HG03064 (cell line): ENCODE results near the gene CCN2.

ENCODE experiments used
- ATAC-seq: cut with Tn5 transposase; IDR thresholded peaks from one replicate; pipeline ENCODE4 v1.9.1; 2021; ENCODE audit warnings: low read depth; ENCODE audit not compliant: unreplicated experiment

The CCN2 gene, protein sequence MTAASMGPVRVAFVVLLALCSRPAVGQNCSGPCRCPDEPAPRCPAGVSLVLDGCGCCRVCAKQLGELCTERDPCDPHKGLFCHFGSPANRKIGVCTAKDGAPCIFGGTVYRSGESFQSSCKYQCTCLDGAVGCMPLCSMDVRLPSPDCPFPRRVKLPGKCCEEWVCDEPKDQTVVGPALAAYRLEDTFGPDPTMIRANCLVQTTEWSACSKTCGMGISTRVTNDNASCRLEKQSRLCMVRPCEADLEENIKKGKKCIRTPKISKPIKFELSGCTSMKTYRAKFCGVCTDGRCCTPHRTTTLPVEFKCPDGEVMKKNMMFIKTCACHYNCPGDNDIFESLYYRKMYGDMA

GRCh38 chr6:131950767-131951575 lies at the start of gene CCN2:
CCN2 (minus strand) TSS chr6:131951372; CDS start chr6:131951172, 200 bp downstream.
- ATAC-seq: no peak

DNA sequence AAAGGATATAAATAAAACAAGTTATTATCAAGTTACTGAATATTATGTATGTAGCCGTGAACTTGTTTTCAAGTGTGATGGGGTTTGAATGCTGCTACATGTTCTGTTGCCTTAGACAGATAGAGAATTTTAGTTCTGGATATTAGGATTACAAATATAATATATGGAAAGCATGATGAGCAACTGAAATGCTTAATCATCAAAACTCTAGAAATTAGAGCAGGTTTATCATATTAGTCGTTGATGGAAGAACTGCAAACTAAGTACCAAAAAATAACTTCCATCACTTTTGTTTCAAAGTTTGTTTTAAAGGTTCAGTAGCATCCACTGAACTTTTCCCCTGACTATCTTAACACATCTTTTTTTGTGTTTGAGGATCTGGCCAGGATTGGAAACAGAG lies 49.1 kb upstream of the CCN2 start:
- ATAC-seq: no peak

DNA sequence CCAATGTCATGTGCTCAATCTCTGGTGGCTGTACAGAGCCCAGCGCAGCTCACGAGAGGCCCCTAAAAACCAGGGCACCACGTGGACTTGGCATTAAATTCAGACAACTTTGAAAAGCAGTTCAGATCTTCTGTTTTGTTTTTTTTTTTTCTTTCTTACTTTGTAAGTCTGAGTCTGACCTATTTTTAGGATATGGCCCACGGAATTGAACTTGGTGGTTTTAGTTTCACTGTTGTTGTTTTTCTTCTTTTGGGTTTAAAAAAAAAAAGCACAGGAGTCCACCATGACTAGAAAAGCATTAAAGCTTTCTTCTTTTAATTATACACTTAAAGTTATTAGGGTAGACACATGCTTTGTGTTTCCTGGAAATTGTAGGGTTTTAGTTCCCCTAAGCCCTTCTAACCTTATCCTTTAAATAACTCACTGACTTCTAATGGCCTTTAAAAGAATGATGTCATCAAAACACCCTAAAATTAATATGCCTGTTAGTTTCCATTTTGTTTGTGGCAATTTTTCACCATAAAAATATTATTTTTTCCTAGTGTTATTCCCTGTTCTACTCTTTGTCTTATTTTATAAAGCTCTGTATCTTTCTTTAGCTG lies 48.5 kb upstream of the CCN2 start:
- ATAC-seq: no peak

GRCh38 chr6:131998255-131998982 lies 47.2 kb upstream of the CCN2 start:
- ATAC-seq: no peak

DNA sequence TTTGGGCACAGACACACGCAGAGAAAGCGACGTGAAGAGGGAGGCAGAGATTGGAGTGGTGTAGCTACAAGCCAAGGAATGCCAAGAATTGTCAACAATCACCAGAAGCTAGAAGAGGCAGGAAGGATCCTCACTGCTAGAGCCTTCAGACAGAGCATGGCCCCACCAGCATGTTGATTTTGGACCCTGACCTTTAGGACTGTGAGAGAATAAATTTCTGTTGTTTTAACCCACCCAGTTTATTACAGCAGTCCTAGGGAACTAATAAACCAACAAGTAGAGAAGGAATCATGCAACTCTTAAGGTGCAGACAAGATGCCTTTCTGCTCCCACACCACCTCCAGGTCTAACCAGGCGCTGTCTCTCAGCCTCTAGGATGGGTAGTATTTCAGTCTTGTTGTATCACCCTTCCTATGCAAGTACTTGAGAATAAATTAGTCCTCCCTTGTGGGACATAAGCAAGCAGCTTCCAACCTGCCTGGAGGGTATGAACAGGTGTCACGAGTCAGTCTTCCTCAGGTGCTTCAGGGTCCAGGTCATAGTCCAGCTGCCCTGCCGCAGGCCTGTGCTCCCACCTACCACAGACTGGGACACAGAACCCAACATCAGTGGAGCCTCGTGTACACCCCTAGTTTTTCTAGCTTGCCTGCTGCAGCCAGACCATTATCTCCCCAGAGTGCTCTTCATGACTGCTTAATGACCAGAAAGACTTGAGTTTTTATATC lies 46.4 kb upstream of the CCN2 start:
- ATAC-seq: no peak

- ATAC-seq: no peak
Observed at GRCh38 chr6:131995917-131996316, 44.7 kb upstream of the CCN2 start.

DNA sequence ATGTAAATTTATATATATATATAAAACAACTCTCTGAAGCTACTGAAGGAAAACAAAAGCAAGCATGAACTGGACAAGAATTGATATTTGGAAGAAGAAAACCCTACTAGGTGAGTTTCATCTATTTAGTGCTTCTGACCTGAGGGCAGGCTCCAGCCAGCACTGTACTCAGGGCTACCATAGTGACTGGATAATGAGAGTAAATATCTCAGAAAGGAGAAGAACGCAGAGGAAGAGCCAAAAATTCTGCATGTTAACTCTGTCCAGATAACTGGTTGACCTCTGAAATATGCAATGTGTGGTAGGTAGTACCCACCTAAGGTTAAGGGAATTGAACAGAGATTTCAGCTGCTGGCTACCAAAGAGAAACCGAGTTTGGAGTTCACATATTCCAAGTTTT lies 41.4 kb upstream of the CCN2 start:
- ATAC-seq: no peak

GRCh38 chr6:131989036-131989435 lies 37.9 kb upstream of the CCN2 start:
- no peak for ATAC-seq

DNA sequence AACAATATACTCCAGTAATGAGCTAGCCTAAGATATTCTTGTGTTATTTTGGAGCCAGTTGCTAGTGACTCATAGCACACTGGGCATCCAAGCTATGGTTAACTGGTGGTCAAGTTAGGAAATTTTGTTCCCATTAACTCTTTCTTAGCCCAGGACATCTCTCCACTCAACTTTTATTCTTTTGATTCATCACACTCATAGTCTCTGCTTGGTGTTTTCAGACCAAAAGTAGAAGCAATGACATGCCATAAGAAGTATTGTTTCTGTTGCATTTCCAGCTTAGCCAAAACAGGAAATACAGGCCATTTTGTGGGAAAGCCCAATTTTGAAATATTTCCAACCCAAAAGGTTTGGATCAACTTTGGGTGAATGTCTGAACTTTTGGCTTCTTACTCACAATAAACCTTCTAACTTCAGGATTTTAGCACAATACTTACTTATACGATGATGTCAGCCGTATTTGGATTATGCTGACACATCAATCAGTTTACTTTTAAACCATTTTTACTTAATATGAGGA lies 31.6 kb upstream of the CCN2 start:
- ATAC-seq: no peak

DNA sequence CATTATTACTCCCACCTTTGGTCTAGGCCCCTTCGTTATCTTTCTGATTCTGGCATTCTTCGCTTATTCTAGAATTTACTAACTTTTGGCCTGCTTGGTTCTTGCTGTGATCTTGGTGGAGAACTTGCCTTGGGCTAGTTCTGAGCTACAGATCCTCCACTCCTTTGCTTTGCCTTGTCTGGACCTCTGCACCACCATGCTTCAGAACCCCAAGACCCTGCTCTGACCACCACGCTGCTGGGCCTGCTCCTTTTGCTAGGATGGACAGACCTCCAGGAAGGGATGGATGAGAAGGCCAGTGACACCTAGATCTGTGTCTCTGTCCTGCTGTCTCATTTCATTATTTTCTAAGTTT lies 30.4 kb upstream of the CCN2 start:
- ATAC-seq: no peak

- ATAC-seq: no peak
Observed at GRCh38 chr6:131980791-131981623, 29.8 kb upstream of the CCN2 start.

- no peak for ATAC-seq
Observed at GRCh38 chr6:131980338-131980790, 29.2 kb upstream of the CCN2 start.

DNA sequence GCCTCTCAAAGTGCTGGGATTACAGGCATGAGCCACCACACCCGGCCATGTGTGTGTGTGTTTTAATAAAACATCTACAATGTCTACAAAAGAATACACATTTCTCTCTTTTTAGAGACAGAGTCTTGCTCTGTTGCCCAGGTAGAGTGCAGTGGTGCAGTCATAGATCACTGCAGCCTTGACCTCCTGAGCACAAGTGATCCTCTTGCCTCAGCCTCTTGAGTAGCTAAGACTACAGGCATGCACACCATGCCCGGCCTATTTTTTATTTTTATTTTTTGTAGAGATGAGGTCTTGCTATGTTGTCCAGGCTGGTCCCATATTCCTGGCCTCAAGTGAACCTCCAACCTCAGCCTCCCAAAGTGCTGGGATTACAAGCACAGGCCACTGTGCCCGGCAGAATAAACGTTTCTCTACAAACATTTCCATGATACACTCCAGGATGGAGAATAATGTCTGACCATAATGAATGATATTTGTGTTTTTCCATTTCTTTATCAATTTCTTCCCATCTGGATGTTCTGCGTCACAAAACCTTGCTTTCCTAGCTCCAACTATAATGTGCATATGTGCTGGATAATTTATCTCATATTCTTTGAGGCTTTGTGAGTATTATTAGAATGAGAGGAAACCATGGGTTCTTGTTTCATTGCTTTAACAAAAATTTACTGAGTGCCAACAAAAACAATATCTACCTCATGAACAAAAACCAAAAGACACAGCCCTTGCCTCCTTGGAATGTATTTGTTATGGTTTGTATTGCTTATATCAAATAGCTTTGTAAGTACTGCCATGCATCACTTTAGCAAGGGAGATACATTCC lies 28.6 kb upstream of the CCN2 start:
- ATAC-seq: no peak

DNA sequence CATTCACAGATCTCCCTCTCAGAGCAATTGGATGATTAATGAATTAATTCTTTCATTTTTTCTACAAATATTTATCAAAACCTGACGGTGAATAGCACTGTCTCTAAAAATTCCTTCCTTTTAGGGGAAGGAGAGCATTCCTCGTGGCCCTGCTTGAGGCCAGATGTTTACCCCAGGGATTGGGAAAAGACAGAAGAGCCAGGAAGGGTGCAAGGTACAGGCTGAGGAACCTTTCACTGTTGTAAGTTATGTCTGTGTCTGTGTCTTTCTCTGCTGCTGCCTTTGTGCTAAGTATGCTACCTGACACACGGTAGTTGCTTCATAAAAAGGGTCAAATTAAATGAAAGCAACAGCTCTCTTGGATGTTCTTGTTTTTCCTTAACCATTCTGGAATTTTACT lies 27.4 kb upstream of the CCN2 start:
- no peak for ATAC-seq

GRCh38 chr6:131976545-131977061 lies 25.4 kb upstream of the CCN2 start:
- ATAC-seq: no peak

- no peak for ATAC-seq
Observed at GRCh38 chr6:131972741-131973140, 21.6 kb upstream of the CCN2 start.

GRCh38 chr6:131970076-131970859 lies 19.1 kb upstream of the CCN2 start:
- no peak for ATAC-seq
